ENCODE data around the gene SPTBN1. TPM values are rescaled to one million over a fixed set of nuclear protein-coding genes. Genes with fewer than 3 reads are reported as not detected.

Gene SPTBN1
- total and polyA plus RNA-seq, 9 of the 15 experiments (the other 6 are each of a cell fraction or from before 2014, with no cell fraction given) = 8.9 to 66.8 (median 31.4) TPM

GRCh38 chr2:54581326-54582039 is 125.4 kb downstream of the SPTBN1 start (continued):
- TF ChIP-seq EGR1 (conservative IDR thresholded peaks at IDR 0.05) = no peak
- TF ChIP-seq, protein P1, sequence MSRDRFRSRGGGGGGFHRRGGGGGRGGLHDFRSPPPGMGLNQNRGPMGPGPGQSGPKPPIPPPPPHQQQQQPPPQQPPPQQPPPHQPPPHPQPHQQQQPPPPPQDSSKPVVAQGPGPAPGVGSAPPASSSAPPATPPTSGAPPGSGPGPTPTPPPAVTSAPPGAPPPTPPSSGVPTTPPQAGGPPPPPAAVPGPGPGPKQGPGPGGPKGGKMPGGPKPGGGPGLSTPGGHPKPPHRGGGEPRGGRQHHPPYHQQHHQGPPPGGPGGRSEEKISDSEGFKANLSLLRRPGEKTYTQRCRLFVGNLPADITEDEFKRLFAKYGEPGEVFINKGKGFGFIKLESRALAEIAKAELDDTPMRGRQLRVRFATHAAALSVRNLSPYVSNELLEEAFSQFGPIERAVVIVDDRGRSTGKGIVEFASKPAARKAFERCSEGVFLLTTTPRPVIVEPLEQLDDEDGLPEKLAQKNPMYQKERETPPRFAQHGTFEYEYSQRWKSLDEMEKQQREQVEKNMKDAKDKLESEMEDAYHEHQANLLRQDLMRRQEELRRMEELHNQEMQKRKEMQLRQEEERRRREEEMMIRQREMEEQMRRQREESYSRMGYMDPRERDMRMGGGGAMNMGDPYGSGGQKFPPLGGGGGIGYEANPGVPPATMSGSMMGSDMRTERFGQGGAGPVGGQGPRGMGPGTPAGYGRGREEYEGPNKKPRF (IDR thresholded peaks at IDR 0.05; ENCODE audit: low read depth, low read length) = no peak
- TF ChIP-seq DDX20 (tag; IDR thresholded peaks at IDR 0.05; ENCODE audit: low read depth) = no peak

DNA sequence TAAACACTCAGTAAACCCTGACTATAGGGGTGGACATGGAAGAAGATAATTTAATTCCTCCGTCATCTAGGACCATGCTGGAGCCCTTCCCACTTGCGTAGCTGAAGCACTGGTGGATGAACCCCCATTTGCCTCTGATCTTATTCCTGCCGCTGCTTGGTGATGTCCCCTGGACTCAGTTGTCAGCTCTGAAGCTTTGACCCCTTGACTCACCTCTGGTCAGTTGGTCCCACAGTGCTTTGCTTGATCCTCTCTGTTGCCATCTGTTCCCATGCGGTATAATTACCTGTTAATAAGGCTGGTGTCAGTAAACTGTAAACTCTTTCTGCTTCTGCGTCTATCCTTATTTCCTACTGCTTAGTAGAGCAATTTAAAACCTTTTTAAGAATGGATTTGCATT is 126.9 kb downstream of the SPTBN1 start:
- POLR2A ChIA-PET = interaction anchor here (0.6 kb wide), 1 partner anchor 10 kb away, joined by 3 read pairs; no protein-coding TSS in a partner anchor

More for the DNA sequence above, 126.9 kb downstream of the SPTBN1 start:
- no TSS peak for BruUV-seq (replicated peaks)
- H3K9me3 ChIP-seq (replicated peaks; ENCODE audit: control insufficient read depth, insufficient read depth, low read depth, low read length) = no peaks in the 10 kb centered on the region
- ATAC-seq (no peak; the same call in 2 of the 3 replicates), DNase-seq (ENCODE audit: extremely low read depth in 1 of 4, low spot score in 3 of 4) (no peak), FAIRE-seq (no peak)
- in situ Hi-C loops (cut with MboI) (no loop called here), intact Hi-C loops (cut with micrococcal nuclease) (no loop called here)
- no peak overlapping the region for H3K27ac ChIP-seq (ENCODE audit: extremely low read depth, low read depth, low read length)
- H3K9me1 ChIP-seq (ENCODE audit: control insufficient read depth, insufficient read depth, low read length) = no peaks in the 10 kb centered on the region
- no peak overlapping the region for H3K4me2 ChIP-seq (ENCODE audit: insufficient read depth, low read length)
- H3K4me1 ChIP-seq (replicated peaks in 1 of 2; ENCODE audit: control insufficient read depth in 2 of 2, insufficient read depth in 2 of 2, low read length in 2 of 2) = peaks cover 8 to 62% of the 10 kb centered on the region in 2 experiments; a peak in 4 of 5 replicates
- peak overlapping the region in 1 of 2 experiments; percentile 28; a peak in 1 of 4 replicates for H3K9ac ChIP-seq (ENCODE audit: insufficient read depth in 1 of 2, low read depth in 2 of 2, low read length in 2 of 2)
- H3K36me3 ChIP-seq (ENCODE audit: control insufficient read depth, insufficient read depth, low read length) = no peaks in the 10 kb centered on the region
- H3K79me2 ChIP-seq (ENCODE audit: control insufficient read depth, insufficient read depth, low read length) = peaks cover 83% of the 10 kb centered on the region
- no peak overlapping the region for H3K4me3 ChIP-seq
- no peaks in the 10 kb centered on the region; the same call in 1 of the 2 replicates for H4K20me1 ChIP-seq (replicated peaks; ENCODE audit: control insufficient read depth, insufficient read depth, low read length)
- CTCF ChIA-PET (ENCODE audit: low intra/inter-chr PET ratio) = no interaction called here
- no peak overlapping the region for H2AFZ ChIP-seq (ENCODE audit: low read depth, low read length)
- H3K27me3 ChIP-seq (ENCODE audit: control insufficient read depth in 2 of 2, insufficient read depth in 2 of 2, low read length in 2 of 2) = no peaks in the 10 kb centered on the region
- WGBS (ENCODE audit: insufficient coverage, low coverage, missing lambda C conversion rate) = 80% methylated on average over 5 of the region's 5 CpGs
- no peak for TF ChIP-seq ZNF324 (CRISPR knock-in tag; IDR thresholded peaks at IDR 0.05)
- TF ChIP-seq, protein P2, sequence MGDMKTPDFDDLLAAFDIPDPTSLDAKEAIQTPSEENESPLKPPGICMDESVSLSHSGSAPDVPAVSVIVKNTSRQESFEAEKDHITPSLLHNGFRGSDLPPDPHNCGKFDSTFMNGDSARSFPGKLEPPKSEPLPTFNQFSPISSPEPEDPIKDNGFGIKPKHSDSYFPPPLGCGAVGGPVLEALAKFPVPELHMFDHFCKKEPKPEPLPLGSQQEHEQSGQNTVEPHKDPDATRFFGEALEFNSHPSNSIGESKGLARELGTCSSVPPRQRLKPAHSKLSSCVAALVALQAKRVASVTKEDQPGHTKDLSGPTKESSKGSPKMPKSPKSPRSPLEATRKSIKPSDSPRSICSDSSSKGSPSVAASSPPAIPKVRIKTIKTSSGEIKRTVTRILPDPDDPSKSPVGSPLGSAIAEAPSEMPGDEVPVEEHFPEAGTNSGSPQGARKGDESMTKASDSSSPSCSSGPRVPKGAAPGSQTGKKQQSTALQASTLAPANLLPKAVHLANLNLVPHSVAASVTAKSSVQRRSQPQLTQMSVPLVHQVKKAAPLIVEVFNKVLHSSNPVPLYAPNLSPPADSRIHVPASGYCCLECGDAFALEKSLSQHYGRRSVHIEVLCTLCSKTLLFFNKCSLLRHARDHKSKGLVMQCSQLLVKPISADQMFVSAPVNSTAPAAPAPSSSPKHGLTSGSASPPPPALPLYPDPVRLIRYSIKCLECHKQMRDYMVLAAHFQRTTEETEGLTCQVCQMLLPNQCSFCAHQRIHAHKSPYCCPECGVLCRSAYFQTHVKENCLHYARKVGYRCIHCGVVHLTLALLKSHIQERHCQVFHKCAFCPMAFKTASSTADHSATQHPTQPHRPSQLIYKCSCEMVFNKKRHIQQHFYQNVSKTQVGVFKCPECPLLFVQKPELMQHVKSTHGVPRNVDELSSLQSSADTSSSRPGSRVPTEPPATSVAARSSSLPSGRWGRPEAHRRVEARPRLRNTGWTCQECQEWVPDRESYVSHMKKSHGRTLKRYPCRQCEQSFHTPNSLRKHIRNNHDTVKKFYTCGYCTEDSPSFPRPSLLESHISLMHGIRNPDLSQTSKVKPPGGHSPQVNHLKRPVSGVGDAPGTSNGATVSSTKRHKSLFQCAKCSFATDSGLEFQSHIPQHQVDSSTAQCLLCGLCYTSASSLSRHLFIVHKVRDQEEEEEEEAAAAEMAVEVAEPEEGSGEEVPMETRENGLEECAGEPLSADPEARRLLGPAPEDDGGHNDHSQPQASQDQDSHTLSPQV (IDR thresholded peaks at IDR 0.05) = peak; percentile 14

All from K562 (cell line).